CD4-positive, alpha-beta T cell (primary cell): Measurements from ENCODE around the gene CDV3. TPM values are rescaled to one million over a fixed set of nuclear protein-coding genes. Genes with fewer than 3 reads are reported as not detected.

Experiments
- ATAC-seq: fragments of 200-7000 bp; cut with Tn5 transposase; one replicate; pipeline ENCODE4 v1.10.0; 2022; ENCODE audit warnings: mild to moderate bottlenecking; ENCODE audit not compliant: poor library complexity
- CTCF ChIA-PET: fragments of 350-600 bp; sonication (Branson Sonifier 250); formaldehyde crosslinking; loops from one replicate; lab custom pipeline; 2021; ENCODE audit warnings: antibody characterized with exemption, inconsistent platforms; lab: Charles Lee
- POLR2A ChIA-PET: fragments of 350-600 bp; sonication (Branson Sonifier 250); formaldehyde crosslinking; loops from one replicate; lab custom pipeline; 2021; ENCODE audit warnings: antibody characterized with exemption, inconsistent platforms; lab: Charles Lee
- DNase-seq, 14 experiments: peaks; one replicate each; pipeline ENCODE4 v3.0.0-alpha.2; 2013 to 2020; ENCODE audit warnings: mixed read lengths in 2 of 14
- H3K27ac ChIP-seq, 2 donors: one replicate each; pipeline versions ENCODE4 v1.5.1 to v1.7.0; 2013; ENCODE audit warnings: low read length in 2 of 2, low read depth in 1 of 2, mild to moderate bottlenecking in 1 of 2
- H3K27me3 ChIP-seq, 2 experiments: 1 replicate in 1 of 2; 2 replicates in 1 of 2; pipeline versions ENCODE4 v1.6.1 to v1.7.0; 2013; ENCODE audit warnings: low read length in 2 of 2, control low read depth in 1 of 2, mild to moderate bottlenecking in 1 of 2, moderate library complexity in 1 of 2; ENCODE audit not compliant: insufficient read depth in 2 of 2, control insufficient read depth in 1 of 2
- H3K36me3 ChIP-seq: one replicate; pipeline ENCODE4 v1.6.1; 2013; ENCODE audit warnings: low read length, control low read depth; ENCODE audit not compliant: insufficient read depth
- H3K4me1 ChIP-seq: one replicate; pipeline ENCODE4 v1.6.1; 2013; ENCODE audit warnings: low read length, control low read depth; ENCODE audit not compliant: insufficient read depth
- H3K4me3 ChIP-seq: one replicate; pipeline ENCODE4 v1.5.1; 2013; ENCODE audit warnings: mild to moderate bottlenecking, low read length, moderate library complexity
- H3K9me3 ChIP-seq, 2 experiments: 1 replicate in 1 of 2; 2 replicates in 1 of 2; pipeline versions ENCODE4 v1.6.1 to v1.7.0; 2013; ENCODE audit warnings: low read length in 2 of 2, mild to moderate bottlenecking in 2 of 2, control low read depth in 1 of 2, moderate library complexity in 1 of 2; ENCODE audit not compliant: control insufficient read depth in 1 of 2, insufficient read depth in 1 of 2
- H3K27ac Mint-ChIP-seq: one replicate; pipeline ENCODE4 v1.8.0; 2020; ENCODE audit warnings: mixed read lengths
- H3K27me3 Mint-ChIP-seq: one replicate; pipeline ENCODE4 v1.8.0; 2021; ENCODE audit warnings: mixed read lengths
- H3K36me3 Mint-ChIP-seq: one replicate; pipeline ENCODE4 v1.8.0; 2021; ENCODE audit warnings: low read depth, mixed read lengths
- H3K4me1 Mint-ChIP-seq: one replicate; pipeline ENCODE4 v1.8.0; 2021; ENCODE audit warnings: low read depth, mixed read lengths
- H3K4me3 Mint-ChIP-seq: one replicate; pipeline ENCODE4 v1.8.0; 2020; ENCODE audit warnings: mild to moderate bottlenecking, mixed read lengths
- H3K9me3 Mint-ChIP-seq: one replicate; pipeline ENCODE4 v1.8.0; 2020; ENCODE audit warnings: mixed read lengths
- intact Hi-C, 2 experiments: fragments of 100-400 bp; cut with DNase I in 1 of 2; cut with micrococcal nuclease in 1 of 2; formaldehyde crosslinking; loops; one replicate each; pipeline versions ENCODE4 v1.15.1 to v1.9.0; 2023 to 2025; cut with DNase I, micrococcal nuclease
- total RNA-seq, 174 experiments: library from RNA in 2 of 174; stranded (reverse) in 2 of 174; gene quantifications; one replicate each; pipeline ENCODE4 v1.2.3 and lab custom pipeline; 2021 to 2026
- TF ChIP-seq, protein P1 (sequence below): fragments of 200-600 bp; IDR thresholded peaks from one replicate; pipeline ENCODE4 v1.8.0; 2022; ENCODE audit warnings: antibody characterized with exemption, mild to moderate bottlenecking

CDV3 gene
- total RNA-seq, 2 experiments from 2014 or later, result 206 to 228 TPM

DNA sequence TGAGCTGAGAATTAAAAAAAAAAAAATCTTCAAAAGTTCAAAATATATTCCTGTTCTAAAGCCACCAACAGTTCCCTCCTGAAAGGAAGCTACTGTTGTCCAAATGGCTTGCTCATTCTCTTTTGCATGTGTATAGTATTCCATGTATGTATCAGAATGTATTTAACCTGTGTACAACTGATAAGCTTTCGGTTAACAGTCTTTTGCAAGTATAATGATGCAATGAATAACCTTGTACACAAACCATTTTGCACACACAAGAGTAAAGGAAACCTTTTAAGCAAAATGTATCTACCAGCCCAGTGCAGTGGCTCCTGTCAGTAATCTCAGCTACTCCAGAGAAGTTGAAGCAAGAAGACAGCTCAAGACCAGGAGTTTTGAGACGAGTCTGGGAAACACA is 55.7 kb downstream of the CDV3 start:
- Histone ChIP-seq H3K36me3 (peaks cover 80% of the 10 kb centered on the region), H3K9me3 (no peaks in the 10 kb centered on the region), H3K27me3 (no peaks in the 10 kb centered on the region), H3K4me1 (no peaks in the 10 kb centered on the region), H3K4me3 (no peak overlapping the region), H3K27ac (no peak overlapping the region)
- Mint-ChIP-seq H3K4me1 (no peaks in the 10 kb centered on the region), H3K27me3 (no peaks in the 10 kb centered on the region), H3K27ac (no peak overlapping the region), H3K9me3 (no peaks in the 10 kb centered on the region), H3K4me3 (no peak overlapping the region), H3K36me3 (peaks cover 89% of the 10 kb centered on the region)
- ChIA-PET CTCF (interaction anchor here (0.6 kb wide), 1 partner anchor 217 kb away, joined by 3 read pairs; no protein-coding TSS in a partner anchor), POLR2A (no interaction called here)
- TF ChIP-seq, protein P1, sequence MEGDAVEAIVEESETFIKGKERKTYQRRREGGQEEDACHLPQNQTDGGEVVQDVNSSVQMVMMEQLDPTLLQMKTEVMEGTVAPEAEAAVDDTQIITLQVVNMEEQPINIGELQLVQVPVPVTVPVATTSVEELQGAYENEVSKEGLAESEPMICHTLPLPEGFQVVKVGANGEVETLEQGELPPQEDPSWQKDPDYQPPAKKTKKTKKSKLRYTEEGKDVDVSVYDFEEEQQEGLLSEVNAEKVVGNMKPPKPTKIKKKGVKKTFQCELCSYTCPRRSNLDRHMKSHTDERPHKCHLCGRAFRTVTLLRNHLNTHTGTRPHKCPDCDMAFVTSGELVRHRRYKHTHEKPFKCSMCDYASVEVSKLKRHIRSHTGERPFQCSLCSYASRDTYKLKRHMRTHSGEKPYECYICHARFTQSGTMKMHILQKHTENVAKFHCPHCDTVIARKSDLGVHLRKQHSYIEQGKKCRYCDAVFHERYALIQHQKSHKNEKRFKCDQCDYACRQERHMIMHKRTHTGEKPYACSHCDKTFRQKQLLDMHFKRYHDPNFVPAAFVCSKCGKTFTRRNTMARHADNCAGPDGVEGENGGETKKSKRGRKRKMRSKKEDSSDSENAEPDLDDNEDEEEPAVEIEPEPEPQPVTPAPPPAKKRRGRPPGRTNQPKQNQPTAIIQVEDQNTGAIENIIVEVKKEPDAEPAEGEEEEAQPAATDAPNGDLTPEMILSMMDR, result no peak
- intact Hi-C loops, result no loop called here
- ATAC-seq (no peak), DNase-seq (no peak)

DNA sequence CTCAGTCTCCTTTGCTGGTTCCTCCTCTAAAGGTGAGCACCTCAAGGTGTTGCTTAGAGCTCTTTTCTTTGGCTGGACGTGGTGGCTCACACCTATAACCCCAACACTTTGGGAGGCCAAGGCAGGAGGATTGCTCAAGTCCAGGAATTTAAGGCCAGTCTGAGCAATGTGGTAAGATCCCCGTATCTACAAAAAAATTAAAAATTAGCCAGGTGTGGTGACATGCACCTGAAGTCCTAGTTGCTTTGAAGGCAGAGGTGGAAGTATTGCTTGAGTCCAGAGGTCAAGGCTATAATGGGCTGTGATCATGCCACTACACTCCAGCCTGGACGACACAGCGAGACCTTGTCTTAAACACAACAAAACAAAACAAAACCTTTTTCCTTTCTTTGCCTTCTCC is 60.0 kb downstream of the CDV3 start:
- POLR2A ChIA-PET, result no interaction called here
- TF ChIP-seq, protein P1, result no peak

More for the DNA sequence above, 60.0 kb downstream of the CDV3 start:
- Histone ChIP-seq H3K27ac (no peak overlapping the region), H3K9me3 (no peaks in the 10 kb centered on the region), H3K4me1 (no peaks in the 10 kb centered on the region), H3K27me3 (no peaks in the 10 kb centered on the region), H3K4me3 (no peak overlapping the region), H3K36me3 (peaks cover 75% of the 10 kb centered on the region)
- no peak for ATAC-seq
- Mint-ChIP-seq H3K4me3 (no peak overlapping the region), H3K4me1 (no peaks in the 10 kb centered on the region), H3K27ac (no peak overlapping the region), H3K36me3 (peaks cover 92% of the 10 kb centered on the region), H3K27me3 (no peaks in the 10 kb centered on the region), H3K9me3 (no peaks in the 10 kb centered on the region)
- CTCF ChIA-PET, result no interaction called here
- intact Hi-C loops, result no loop called here
- DNase-seq, result no peak

Other genes starting within 250 kb of the CDV3 start
- gene BFSP2, start 173.6 kb upstream of the CDV3 start, total RNA-seq, result not detected
- gene TOPBP1, start 88.3 kb downstream of the CDV3 start, total RNA-seq, result 10 to 100 TPM; 29.1 to 32.4 TPM
- gene TF, start 172.7 kb downstream of the CDV3 start, total RNA-seq, result under 1 TPM; 0.30 to 0.34 TPM
- gene SRPRB, start 232.1 kb downstream of the CDV3 start, total RNA-seq, result 10 to 100 TPM; 19.1 to 19.9 TPM